A549 (cell line): ENCODE results near the gene HOXA7. TPM values are rescaled to one million over a fixed set of nuclear protein-coding genes. Genes with fewer than 3 reads are reported as not detected.

Experiments
- ATAC-seq, 2 experiments: fragments of 200-7000 bp in 1 of 2; fragments of >200 bp in 1 of 2; cut with Nextera tagmentation in 1 of 2; cut with Tn5 transposase in 1 of 2; 3 replicates each; pipeline versions ENCODE4 v1.8.0 to v1.9.1; 2018 to 2020; ENCODE audit warnings: mild to moderate bottlenecking in 1 of 2, moderate library complexity in 1 of 2
- CTCF ChIA-PET: fragments of 300-600 bp; sonication (Branson Sonifier 250); formaldehyde crosslinking; extraction: SDS; loops from one replicate; lab custom pipeline; 2021; ENCODE audit warnings: antibody characterized with exemption, inconsistent platforms; lab: Yijun Ruan, JAX
- POLR2A ChIA-PET: fragments of 350-600 bp; formaldehyde crosslinking; extraction: SDS; loops from one replicate; lab custom pipeline; 2021; ENCODE audit warnings: antibody characterized with exemption, inconsistent platforms; lab: Yijun Ruan, JAX
- DNase-seq, 2 experiments: peaks; one replicate each; pipeline versions ENCODE4 v3.0.0 to v3.0.0-alpha.2; 2011 to 2016; ENCODE audit warnings: low read depth in 1 of 2, low spot score in 1 of 2
- FAIRE-seq: peaks from 2 replicates; lab custom pipeline; 2011; peaks lifted over from hg19 to GRCh38; lab: Jason Lieb, UNC
- H3K27ac ChIP-seq, 2 experiments: fragments of >200 bp; sonication (Bioruptor Twin); formaldehyde crosslinking; 3 replicates each; pipeline ENCODE4 v1.5.1; 2016 to 2017
- H3K4me1 ChIP-seq: fragments of >200 bp; sonication (Bioruptor Twin); formaldehyde crosslinking; 3 replicates; pipeline ENCODE4 v1.6.1; 2016
- H3K4me2 ChIP-seq: fragments of >200 bp; sonication (Bioruptor Twin); formaldehyde crosslinking; 3 replicates; pipeline ENCODE4 v1.6.1; 2016
- H3K4me3 ChIP-seq: fragments of >200 bp; sonication (Bioruptor Twin); formaldehyde crosslinking; 3 replicates; pipeline ENCODE4 v1.5.1; 2016
- H3K9me3 ChIP-seq: fragments of >200 bp; sonication (Bioruptor Twin); formaldehyde crosslinking; 3 replicates; pipeline ENCODE4 v1.6.1; 2016
- ATOH8 ChIP-seq: fragments of 250-450 bp; sonication (Bioruptor Pico); IDR thresholded peaks from 2 replicates; pipeline ENCODE4 v1.5.0; 2020; ENCODE audit warnings: low read depth, mild to moderate bottlenecking, moderate library complexity
- BCL3 ChIP-seq: fragments of >200 bp; sonication (Bioruptor Twin); formaldehyde crosslinking; IDR thresholded peaks from 3 replicates; pipeline ENCODE4 v1.6.1; 2016
- CHD2 ChIP-seq: fragments of 150-350 bp; IDR thresholded peaks from 2 replicates; pipeline ENCODE4 v1.6.1; 2014; ENCODE audit warnings: low read length; ENCODE audit not compliant: partially characterized antibody
- CTCF ChIP-seq: fragments of >200 bp; sonication (Bioruptor Twin); formaldehyde crosslinking; IDR thresholded peaks from 3 replicates; pipeline ENCODE4 v1.5.1; 2016
- E2F6 ChIP-seq: IDR thresholded peaks from 2 replicates; pipeline ENCODE4 v1.6.1; 2012; ENCODE audit warnings: low read depth, borderline replicate concordance
- EHMT2 ChIP-seq: fragments of 200-600 bp; sonication (generic); IDR thresholded peaks from 2 replicates; pipeline ENCODE4 v1.6.1; 2016; ENCODE audit warnings: antibody characterized with exemption, low read depth, mild to moderate bottlenecking, moderate library complexity
- FOXS1 ChIP-seq: fragments of 250-450 bp; sonication (Bioruptor Pico); IDR thresholded peaks from 2 replicates; pipeline ENCODE4 v1.5.0; 2020; ENCODE audit warnings: mild to moderate bottlenecking, moderate library complexity
- HMGXB4 ChIP-seq: fragments of 250-450 bp; sonication (Bioruptor Pico); IDR thresholded peaks from 2 replicates; pipeline ENCODE4 v1.5.0; 2021; ENCODE audit warnings: mild to moderate bottlenecking, moderate library complexity, borderline replicate concordance
- MYC ChIP-seq: IDR thresholded peaks from 2 replicates; pipeline ENCODE4 v1.6.1; 2012; ENCODE audit warnings: mild to moderate bottlenecking, inconsistent platforms, low read length, improper control_type of control experiment, borderline replicate concordance
- NPAS2 ChIP-seq: fragments of 250-450 bp; sonication (Bioruptor Pico); IDR thresholded peaks from 2 replicates; pipeline ENCODE4 v1.8.0; 2022; ENCODE audit warnings: mild to moderate bottlenecking, moderate library complexity, borderline replicate concordance
- NR3C1 ChIP-seq: fragments of >200 bp; sonication (Bioruptor Twin); formaldehyde crosslinking; IDR thresholded peaks from 3 replicates; pipeline ENCODE4 v1.6.1; 2017
- PBX3 ChIP-seq: IDR thresholded peaks from 2 replicates; pipeline ENCODE4 v1.6.1; 2012
- POLR2AphosphoS2 ChIP-seq: conservative IDR thresholded peaks from 2 replicates; pipeline ENCODE4 v1.6.1; 2012; ENCODE audit warnings: low read length, improper control_type of control experiment, inconsistent platforms
- RAD21 ChIP-seq, 2 experiments: fragments of >200 bp in 1 of 2; sonication (Bioruptor Twin) in 1 of 2; formaldehyde crosslinking in 1 of 2; IDR thresholded peaks in 1 of 2; conservative IDR thresholded peaks in 1 of 2; 2 replicates in 1 of 2; 3 replicates in 1 of 2; pipeline ENCODE4 v1.6.1; 2012 to 2018; ENCODE audit warnings: inconsistent platforms in 1 of 2
- RARB ChIP-seq: fragments of 250-450 bp; sonication (Bioruptor Pico); IDR thresholded peaks from 2 replicates; pipeline ENCODE4 v1.8.0; 2021; ENCODE audit warnings: mild to moderate bottlenecking, moderate library complexity
- RCOR1 ChIP-seq: fragments of 150-350 bp; IDR thresholded peaks from 2 replicates; pipeline ENCODE4 v1.6.1; 2014; ENCODE audit warnings: antibody characterized with exemption, low read length, low read depth
- RFX5 ChIP-seq: fragments of 450-650 bp; IDR thresholded peaks from 2 replicates; pipeline ENCODE4 v1.7.1; 2014; ENCODE audit warnings: antibody characterized with exemption, mild to moderate bottlenecking, moderate library complexity
- SMC3 ChIP-seq: fragments of >200 bp; sonication (Bioruptor Twin); formaldehyde crosslinking; IDR thresholded peaks from 3 replicates; pipeline ENCODE4 v1.6.1; 2018; ENCODE audit warnings: inconsistent platforms
- SREBF2 ChIP-seq: fragments of 450-650 bp; IDR thresholded peaks from 2 replicates; pipeline ENCODE4 v1.6.1; 2014; ENCODE audit warnings: mild to moderate bottlenecking, moderate library complexity
- USF2 ChIP-seq: fragments of 450-650 bp; IDR thresholded peaks from 2 replicates; pipeline ENCODE4 v1.6.1; 2014; ENCODE audit warnings: antibody characterized with exemption
- WGBS: methylation state at CpG from one replicate; pipeline ENCODE4 v1.1.6; 2017; ENCODE audit errors: missing lambda C conversion rate; 5-methylcytosine and 5-hydroxymethylcytosine counted together
- polyA plus RNA-seq, 4 experiments: library from polyadenylated mRNA; depleted of rRNA in 3 of 4; stranded (reverse); fragments of >200 nt; fragmentation: RNase III in 1 of 4; extraction: RNeasy Plus Mini Kit Qiagen cat#74134 plus additional on column Dnase treatment in 1 of 4; gene quantifications; 2 replicates in 3 of 4; 3 replicates in 1 of 4; pipeline ENCODE4 v1.2.3, GENCODE V29; 2011 to 2017

The HOXA7 gene
- polyA plus RNA-seq, 2 of the 4 experiments (the other 2 are of a cell fraction): 4.1 to 4.8 TPM

GRCh38 chr7:27109466-27110185 is 46.8 kb downstream of the HOXA7 start:
- FAIRE-seq (no peak), DNase-seq (no peak), ATAC-seq (no peak)
- peaks cover 30% of the 10 kb centered on the region for H3K4me1 ChIP-seq
- peak overlapping the region in 1 of 2 experiments; percentile 98; a peak in 3 of 6 replicates for H3K27ac ChIP-seq
- CTCF ChIA-PET: interaction anchor here (1.0 to 3.0 kb wide), 7 partner anchors 10 to 419 kb away, joined by 3 to 17 read pairs (median 4); partner anchors contain the start of genes HOXA1 and HOXA5
- H3K9me3 ChIP-seq: no peaks in the 10 kb centered on the region
- H3K4me2 ChIP-seq: no peak overlapping the region; the same call in 2 of the 3 replicates
- no peak overlapping the region for H3K4me3 ChIP-seq
- 88% methylated on average over 4 of the region's 4 CpGs for WGBS
- POLR2A ChIA-PET: interaction anchor here (1.8 kb wide), 1 partner anchor 13 kb away, joined by 10 read pairs; the partner anchor contains the start of gene HOXA1
- no peak for TF ChIP-seq EHMT2
- TF ChIP-seq ATOH8 (CRISPR knock-in tag): no peak
- no peak for TF ChIP-seq RFX5
- no peak for TF ChIP-seq USF2
- no peak for TF ChIP-seq NPAS2 (CRISPR knock-in tag)
- TF ChIP-seq NR3C1: no peak
- no peak for TF ChIP-seq E2F6
- TF ChIP-seq POLR2AphosphoS2: no peak

- 97% methylated on average over 41 of the region's 41 CpGs for WGBS
- Histone ChIP-seq H3K4me2 (no peak overlapping the region), H3K4me1 (peaks cover 30% of the 10 kb centered on the region), H3K9me3 (no peaks in the 10 kb centered on the region), H3K27ac (no peak overlapping the region; a peak in 1 of 6 replicates), H3K4me3 (no peak overlapping the region)
- FAIRE-seq: no peak
- no peak for ATAC-seq
- POLR2A ChIA-PET: interaction anchor here (0.7 kb wide), 1 partner anchor 10 kb away, joined by 4 read pairs; no protein-coding TSS in a partner anchor
- TF ChIP-seq NR3C1 (no peak), CHD2 (no peak), PBX3 (no peak), CTCF (no peak), MYC (no peak), HMGXB4 (CRISPR knock-in tag) (no peak), POLR2AphosphoS2 (no peak), SREBF2 (no peak), RARB (CRISPR knock-in tag) (no peak), RCOR1 (no peak), E2F6 (no peak), FOXS1 (CRISPR knock-in tag) (no peak), NPAS2 (CRISPR knock-in tag) (no peak), RAD21 (conservative IDR thresholded peaks at IDR 0.05 in 1 of 2, IDR thresholded peaks at IDR 0.05 in 1 of 2) (no peak), SMC3 (no peak), BCL3 (no peak)
- CTCF ChIA-PET: interaction anchor here (1.0 to 3.0 kb wide), 4 partner anchors 9 to 418 kb away, joined by 3 to 17 read pairs (median 4); no protein-coding TSS in a partner anchor
- no peak for DNase-seq
These were observed 47.9 kb downstream of the HOXA7 start for GRCh38 chr7:27108390-27109127.
